T47D (cell line): ENCODE measurements around the gene VWA8.

Experiments
- DNase-seq, 2 experiments: peaks; one replicate each; pipeline versions ENCODE4 v3.0.0 to v3.0.0-alpha.2; 2011 to 2012; ENCODE audit warnings: low read depth in 1 of 2, low spot score in 1 of 2
- JUND ChIP-seq: IDR thresholded peaks from 2 replicates; pipeline ENCODE4 v1.6.1; 2012; ENCODE audit warnings: low read depth
- in situ Hi-C: cut with HindIII; loops from 2 replicates; pipeline ENCODE4 v1.10.0; 2016; ENCODE audit warnings: low sequenced_read_pairs, low pct_unique_long_range_greater_than_20kb

Gene VWA8

DNA sequence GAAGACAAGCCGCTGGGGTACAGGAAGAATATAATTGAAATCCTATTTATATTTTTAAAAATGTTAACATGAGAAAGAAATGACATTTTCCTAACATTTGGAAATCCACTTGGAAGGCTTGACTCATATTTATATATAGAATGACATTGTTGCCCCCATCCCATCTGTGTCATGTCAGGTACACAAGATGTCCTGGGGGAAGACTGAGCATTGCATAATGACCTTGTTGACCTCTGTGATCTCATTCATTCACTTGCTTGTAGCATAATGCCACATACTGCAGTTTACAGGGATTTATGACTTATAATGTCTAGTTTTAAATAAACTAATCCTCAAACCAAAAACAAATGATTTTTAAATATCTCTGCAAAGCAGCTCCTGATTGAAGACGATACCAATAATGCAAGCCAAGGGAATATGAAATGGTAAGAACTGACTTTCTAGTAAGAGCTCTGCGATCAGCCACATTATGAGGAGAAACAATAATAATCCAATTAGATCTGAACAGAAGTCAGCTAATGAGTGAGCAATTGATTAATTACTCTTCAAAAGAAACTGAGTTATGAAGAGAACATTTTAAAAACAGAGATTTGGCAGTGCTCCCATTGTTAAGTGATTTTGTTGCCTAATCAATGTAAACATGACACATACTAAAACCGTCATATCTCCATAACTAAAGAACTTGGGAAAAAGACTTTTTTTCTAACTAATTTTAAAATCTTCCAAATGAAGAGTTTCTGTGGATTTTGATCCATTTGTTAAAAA, 21.2 kb upstream of the VWA8 start:
- in situ Hi-C loops = no loop called here
- TF ChIP-seq JUND = no peak
- no peak for DNase-seq

DNA sequence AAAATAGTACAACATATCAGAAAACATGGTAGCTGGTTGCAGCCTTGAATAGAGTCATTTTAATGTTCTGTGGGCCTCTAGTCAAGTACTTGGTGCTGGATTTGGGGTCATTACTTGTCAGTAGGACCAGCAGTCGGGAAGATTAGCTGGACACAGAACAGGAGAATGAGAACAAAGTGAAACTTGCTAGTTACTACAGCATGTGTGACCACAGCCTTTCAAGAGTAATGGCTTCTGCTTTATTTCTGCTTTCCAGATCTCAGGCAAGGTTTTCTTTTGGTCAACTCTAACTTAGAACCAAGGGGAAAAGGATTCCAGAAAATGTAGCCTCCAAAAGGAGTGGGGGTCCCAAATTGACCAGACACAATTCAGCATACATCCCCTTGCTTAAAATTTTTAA, 17.1 kb upstream of the VWA8 start:
- TF ChIP-seq JUND = no peak
- DNase-seq = no peak
- in situ Hi-C loops = no loop called here

DNA sequence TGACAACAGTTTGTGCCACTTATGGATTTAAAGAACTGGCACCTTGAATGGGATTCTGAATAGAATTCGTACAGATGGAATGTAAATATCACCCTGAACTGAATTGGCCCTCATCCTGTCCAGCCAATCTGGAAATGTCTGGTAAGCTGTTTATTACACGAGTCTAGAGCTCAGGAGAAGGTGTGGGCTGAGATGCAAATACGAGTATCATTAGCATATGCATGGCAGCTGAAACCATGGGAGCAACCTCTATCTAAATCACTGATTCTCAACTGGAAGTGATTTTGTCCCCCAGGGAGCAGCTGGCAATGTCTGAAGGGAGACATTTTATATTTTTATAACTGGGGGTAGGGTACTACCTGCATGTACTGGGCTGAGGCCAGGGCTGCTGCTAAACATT, 15.6 kb upstream of the VWA8 start:
- in situ Hi-C loops = no loop called here
- no peak for DNase-seq
- TF ChIP-seq JUND = no peak

GRCh38 chr13:41974262-41974900, 13.5 kb upstream of the VWA8 start:
- DNase-seq = no peak
- in situ Hi-C loops = no loop called here
- TF ChIP-seq JUND = no peak

DNA sequence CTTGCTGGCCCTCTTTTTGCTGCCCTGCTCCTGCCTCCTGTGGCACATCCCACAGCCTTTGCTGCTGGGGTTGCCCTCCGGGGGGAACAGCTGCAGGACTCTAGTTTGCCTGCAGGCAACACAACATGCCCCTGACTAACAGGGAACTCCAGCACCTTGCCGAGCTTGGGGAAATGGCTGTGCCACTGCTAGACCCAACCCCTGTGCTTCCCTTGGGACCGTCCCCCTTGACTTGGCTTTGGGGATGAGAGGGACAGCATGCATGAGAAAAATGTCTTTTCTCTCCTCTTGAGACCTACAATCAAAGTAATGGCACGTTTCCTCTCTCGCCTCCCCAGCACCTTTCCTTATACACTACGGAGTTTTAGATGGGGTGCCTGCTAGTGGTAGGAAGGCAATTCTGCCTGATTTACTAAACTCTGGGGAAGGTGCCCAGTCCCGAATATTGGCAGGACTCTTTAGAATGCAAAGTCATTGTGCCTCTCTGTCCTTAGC, 12.4 kb upstream of the VWA8 start:
- in situ Hi-C loops = no loop called here
- no peak for TF ChIP-seq JUND

DNA sequence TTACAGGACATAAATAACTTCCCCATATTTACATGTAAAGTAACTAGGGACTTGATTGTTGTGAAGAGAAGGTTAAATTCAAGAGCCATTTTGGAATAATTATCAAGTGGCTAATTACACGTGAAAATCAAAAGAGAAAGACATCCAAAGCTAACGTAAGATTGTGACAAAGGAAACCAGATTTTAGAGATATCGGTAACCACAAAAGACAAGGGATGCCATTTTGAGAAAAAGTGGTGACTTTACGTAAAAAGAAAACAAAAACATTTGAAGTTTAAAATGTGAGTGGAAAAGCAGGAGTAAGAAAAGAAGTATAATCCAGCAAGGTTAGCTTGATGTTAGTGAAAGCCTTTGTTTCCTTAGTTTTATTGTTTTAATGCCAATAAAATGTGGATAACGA, 10.9 kb upstream of the VWA8 start:
- no peak for DNase-seq
- in situ Hi-C loops = no loop called here
- no peak for TF ChIP-seq JUND

More for the DNA sequence above, 12.4 kb upstream of the VWA8 start:
- DNase-seq = peak in 1 of 2 experiments; percentile 8

DNA sequence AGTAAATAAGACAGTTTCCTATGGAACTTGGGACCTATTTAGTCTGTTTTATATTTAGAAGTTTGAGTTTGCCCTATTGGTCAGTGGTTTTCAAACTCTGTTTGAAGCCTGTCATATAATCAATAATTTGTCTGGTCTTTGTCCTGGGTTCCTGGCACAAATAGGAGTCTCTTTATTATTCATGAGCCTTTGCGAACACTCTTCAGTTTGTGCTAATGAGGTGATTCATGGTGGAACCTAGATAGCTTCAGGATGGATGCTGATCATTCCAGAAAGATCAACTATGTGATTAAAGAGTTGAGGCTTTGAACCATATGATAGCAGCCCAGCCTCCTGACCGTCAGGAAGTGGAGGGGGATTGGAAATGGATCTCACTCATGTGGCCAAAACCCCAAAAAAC, 10.0 kb upstream of the VWA8 start:
- no peak for DNase-seq
- no peak for TF ChIP-seq JUND
- in situ Hi-C loops = no loop called here

DNA sequence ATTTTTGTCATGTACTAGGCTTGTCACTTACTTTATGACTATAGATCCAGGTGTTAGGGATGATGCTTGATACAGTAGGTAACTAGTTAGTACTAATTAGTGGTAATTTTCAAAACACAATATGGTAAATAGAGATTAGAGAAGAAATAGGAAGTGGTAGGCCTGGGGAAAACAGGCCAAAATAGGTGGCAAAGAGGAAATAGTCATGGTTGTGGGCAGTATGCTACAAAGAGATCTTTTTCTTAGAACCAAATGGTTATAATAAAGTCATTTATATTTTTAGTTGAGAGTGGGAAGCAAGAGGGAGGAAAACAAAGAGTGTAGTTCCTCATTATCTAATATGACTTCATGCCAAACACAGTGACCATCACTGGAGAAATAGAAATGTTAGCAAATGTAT, 9.1 kb upstream of the VWA8 start:
- no peak for TF ChIP-seq JUND
- DNase-seq = no peak
- in situ Hi-C loops = no loop called here

DNA sequence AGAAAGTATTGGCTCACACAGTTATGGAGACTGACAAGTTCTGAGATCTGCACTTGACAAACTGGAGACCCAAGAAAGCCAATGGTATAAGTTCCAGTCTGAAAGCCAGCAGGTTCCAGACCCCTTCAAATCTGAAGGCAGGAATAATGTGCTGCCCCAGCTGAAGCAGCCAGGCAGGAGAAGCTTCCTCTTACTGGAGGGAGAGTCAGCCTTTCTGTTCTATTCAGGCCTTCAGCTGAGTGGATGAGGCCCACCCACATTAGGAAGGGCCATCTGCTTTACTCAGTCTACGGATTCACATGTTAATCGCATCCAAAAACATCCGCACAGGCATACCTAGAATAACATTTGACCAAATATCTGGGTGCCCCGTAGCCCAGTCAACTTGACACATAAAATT, 8.2 kb upstream of the VWA8 start:
- DNase-seq = no peak
- TF ChIP-seq JUND = no peak
- in situ Hi-C loops = no loop called here

- DNase-seq = no peak
- no peak for TF ChIP-seq JUND
- in situ Hi-C loops = no loop called here
These were observed 5.8 kb upstream of the VWA8 start for GRCh38 chr13:41966671-41967070.

DNA sequence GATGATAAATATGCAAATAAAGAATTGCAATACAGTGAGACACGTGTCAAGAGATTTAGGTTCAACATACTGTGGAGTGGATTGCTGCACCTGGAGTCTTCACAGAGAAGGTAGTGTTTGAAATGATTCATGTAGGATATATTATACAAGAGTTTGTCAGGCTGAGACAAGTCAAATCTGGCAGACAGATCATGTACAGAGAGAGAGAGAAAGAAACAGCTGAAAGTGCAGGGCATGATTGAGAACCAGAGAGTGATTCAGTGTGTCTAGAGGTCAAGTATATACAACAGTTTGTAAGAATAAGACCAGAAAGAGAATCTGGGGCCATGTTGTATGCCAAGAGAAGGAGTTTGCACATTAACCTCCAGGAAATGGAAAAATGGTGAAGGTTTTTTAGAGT, 2.1 kb upstream of the VWA8 start:
- TF ChIP-seq JUND = no peak
- no peak for DNase-seq
- in situ Hi-C loops = no loop called here

GRCh38 chr13:41961466-41961760, 504 bp upstream of the VWA8 start:
- in situ Hi-C loops = no loop called here
- TF ChIP-seq JUND = no peak
- DNase-seq = no peak

DNA sequence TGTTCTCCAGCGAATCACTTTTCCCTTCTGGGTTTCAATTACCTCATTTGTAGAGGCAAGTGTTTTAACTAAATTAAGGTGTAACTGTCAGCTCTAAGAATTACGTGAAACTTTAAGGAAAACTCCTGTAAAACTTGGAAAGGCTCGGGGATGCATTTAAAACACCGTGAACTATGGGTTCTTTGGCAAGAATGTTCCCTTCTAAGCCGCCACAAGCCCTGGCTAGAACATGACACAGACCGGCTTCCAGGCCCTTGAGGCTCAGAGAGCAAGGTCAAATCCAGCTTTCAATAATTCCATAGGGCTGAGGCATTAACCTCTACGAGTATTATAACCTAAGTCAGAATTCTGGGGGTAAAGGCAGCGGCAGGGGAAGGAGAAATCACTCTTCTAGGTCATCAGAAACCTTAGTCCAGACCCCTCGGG, 685 bp downstream of the VWA8 start:
- in situ Hi-C loops = no loop called here
- DNase-seq = peak in 1 of 2 experiments; percentile 5
- no peak for TF ChIP-seq JUND

- in situ Hi-C loops = no loop called here
- TF ChIP-seq JUND = no peak
- DNase-seq = no peak
These were observed 4.6 kb downstream of the VWA8 start for GRCh38 chr13:41956272-41956671.
